Adrenal gland (tissue), 12 donors: ENCODE data around the gene GOLM1. TPM values are rescaled to one million over a fixed set of nuclear protein-coding genes. Genes with fewer than 3 reads are reported as not detected.

ENCODE experiments used
- DNase-seq, 7 donors: peaks; one replicate each; pipeline ENCODE4 v3.0.0-alpha.2; 2019 to 2020
- H3K27ac ChIP-seq, 5 donors: fragments of 200-600 bp; sonication (generic) in 4 of 5; 1 replicate in 3 of 5; 2 replicates in 2 of 5; pipeline versions ENCODE4 v1.5.1 to v1.8.0; 2016 to 2020; ENCODE audit warnings: mild to moderate bottlenecking in 1 of 5
- H3K27me3 ChIP-seq: fragments of 200-600 bp; 2 replicates; pipeline ENCODE4 v1.8.0; 2021
- H3K36me3 ChIP-seq, 2 donors: fragments of 200-600 bp; replicated peaks in 1 of 2; 1 replicate in 1 of 2; 2 replicates in 1 of 2; pipeline versions ENCODE4 v1.5.1 to v1.8.0; 2018 to 2022
- H3K4me1 ChIP-seq, 2 donors: fragments of 200-600 bp; replicated peaks in 1 of 2; 1 replicate in 1 of 2; 2 replicates in 1 of 2; pipeline versions ENCODE4 v1.5.1 to v1.8.0; 2018 to 2021
- H3K4me3 ChIP-seq, 4 donors: fragments of 200-600 bp; sonication (generic) in 3 of 4; one replicate each; pipeline ENCODE4 v1.5.1; 2016 to 2018
- H3K9me3 ChIP-seq, 3 donors: fragments of 200-600 bp; sonication (generic) in 1 of 3; replicated peaks in 1 of 3; 1 replicate in 2 of 3; 2 replicates in 1 of 3; pipeline versions ENCODE4 v1.5.1 to v1.8.0; 2016 to 2021
- POLR2A ChIP-seq, 2 donors: fragments of 450-650 bp; IDR thresholded peaks; one replicate each; pipeline ENCODE4 v1.6.1; 2017; ENCODE audit warnings: antibody characterized with exemption in 2 of 2, mild to moderate bottlenecking in 2 of 2, moderate library complexity in 1 of 2
- WGBS, 4 donors: extraction: QIAGEN DNeasy Blood & Tissue Kit in 2 of 4; methylation state at CpG; one replicate each; pipeline versions ENCODE4 v1.1.5 to v1.1.7; 2013 to 2017; 5-methylcytosine and 5-hydroxymethylcytosine counted together
- intact Hi-C, 2 donors: fragments of 100-400 bp; cut with DNase I; formaldehyde crosslinking; loops; one replicate each; pipeline versions ENCODE4 v1.14.1 to v1.15.0; 2022 to 2023
- polyA plus RNA-seq, 3 donors: library from polyadenylated mRNA; stranded (reverse); fragments of 200-250 nt in 2 of 3; fragments of 350-450 nt in 1 of 3; fragmentation: Illumina TruSeq in 1 of 3; extraction: RNeasy Lipid Tissue Mini Kit (QIAGEN cat#74804) in 1 of 3; gene quantifications; one replicate each; pipeline ENCODE4 v1.2.3, GENCODE V29; 2013 to 2014
- total RNA-seq, 9 donors: library from RNA; depleted of rRNA in 4 of 9; stranded (reverse); fragments of >200 nt in 4 of 9; fragments of 120-200 nt in 1 of 9; fragmentation: NEBNext Ultra II Directional in 1 of 9; extraction: Animal tissue kit (Norgen Biotek cat#: 25700) in 1 of 9; gene quantifications; one replicate each; pipeline versions ENCODE4 v1.1.0 to v1.2.4, GENCODE V29; 2013 to 2023
- TF ChIP-seq, protein P1 (sequence below), 6 experiments: fragments of 450-650 bp in 4 of 6; fragments of 200-600 bp in 2 of 6; sonication (generic) in 1 of 6; IDR thresholded peaks; 1 replicate in 5 of 6; 2 replicates in 1 of 6; pipeline versions ENCODE4 v1.5.1 to v1.8.0; 2016 to 2021; ENCODE audit warnings: antibody characterized with exemption in 6 of 6, mild to moderate bottlenecking in 2 of 6, moderate library complexity in 1 of 6
- donor health status: healthy with polysubstance abuse.
- donor health status: Bipolar disorder and iron deficiency.
- donor health status: DM: yes; HTN: yes; CAD: no.
- donor health status: DM: no; HTN: no; CAD: no.
- donor health status: DM: no; HTN: no; CAD: no.
- donor health status: DM: yes; HTN: yes; CAD: no.

GOLM1 gene
- total and polyA plus RNA-seq, 12 donors, result 84.6 to 745 (median 186) TPM

DNA sequence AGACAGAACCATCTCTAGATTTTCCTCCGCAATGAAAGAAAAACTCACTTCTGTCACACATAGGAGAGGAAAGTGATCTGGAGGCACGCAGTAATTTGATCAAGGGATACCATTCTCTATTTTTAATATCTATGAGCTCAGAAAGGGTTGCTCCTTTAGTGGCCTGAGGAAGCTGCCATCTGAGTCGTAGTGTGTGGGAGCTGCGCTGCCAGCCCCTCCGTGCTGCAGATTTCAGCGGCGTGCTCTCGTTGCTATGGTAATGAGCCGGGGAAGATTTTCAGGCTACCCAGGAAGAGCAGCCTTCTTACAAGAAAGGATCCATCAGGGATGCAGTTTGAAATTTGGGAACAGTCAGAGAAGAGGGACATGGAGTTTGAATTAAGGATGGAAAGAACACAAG lies 17.1 kb upstream of the GOLM1 start:
- 67 to 83% (median 73%) methylated on average over 9 of the region's 9 CpGs for WGBS, 4 donors

DNA sequence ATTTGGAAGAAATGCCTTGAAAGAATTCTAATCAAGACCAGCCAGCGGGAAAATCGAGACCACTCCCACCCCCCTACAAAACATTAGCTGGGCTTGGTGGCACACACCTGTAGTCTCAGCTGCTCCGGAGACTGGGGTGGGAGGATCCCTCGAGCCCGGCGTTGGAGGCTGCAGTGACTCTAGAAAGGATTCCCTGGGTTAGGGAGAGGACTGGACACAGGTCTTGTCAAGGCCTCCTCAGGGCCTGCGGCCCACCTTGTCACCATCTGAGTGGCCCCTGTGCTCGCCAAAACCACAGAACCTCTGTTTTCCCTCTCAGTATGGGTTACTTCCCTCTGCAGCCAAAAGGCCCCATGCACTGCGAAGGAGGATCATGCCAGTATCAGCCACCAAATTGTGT lies 16.5 kb upstream of the GOLM1 start:
- Histone ChIP-seq H3K4me1 (no peaks in the 10 kb centered on the region), H3K27ac (no peak overlapping the region), H3K4me3 (no peak overlapping the region), H3K36me3 (no peaks in the 10 kb centered on the region), H3K27me3 (no peaks in the 10 kb centered on the region), H3K9me3 (no peaks in the 10 kb centered on the region)
- intact Hi-C loops, result no loop called here
- WGBS, 4 donors, result 86 to 90% (median 89%) methylated on average over 8 to 9 of the region's 9 CpGs
- DNase-seq, result no peak
- TF ChIP-seq, protein P1, sequence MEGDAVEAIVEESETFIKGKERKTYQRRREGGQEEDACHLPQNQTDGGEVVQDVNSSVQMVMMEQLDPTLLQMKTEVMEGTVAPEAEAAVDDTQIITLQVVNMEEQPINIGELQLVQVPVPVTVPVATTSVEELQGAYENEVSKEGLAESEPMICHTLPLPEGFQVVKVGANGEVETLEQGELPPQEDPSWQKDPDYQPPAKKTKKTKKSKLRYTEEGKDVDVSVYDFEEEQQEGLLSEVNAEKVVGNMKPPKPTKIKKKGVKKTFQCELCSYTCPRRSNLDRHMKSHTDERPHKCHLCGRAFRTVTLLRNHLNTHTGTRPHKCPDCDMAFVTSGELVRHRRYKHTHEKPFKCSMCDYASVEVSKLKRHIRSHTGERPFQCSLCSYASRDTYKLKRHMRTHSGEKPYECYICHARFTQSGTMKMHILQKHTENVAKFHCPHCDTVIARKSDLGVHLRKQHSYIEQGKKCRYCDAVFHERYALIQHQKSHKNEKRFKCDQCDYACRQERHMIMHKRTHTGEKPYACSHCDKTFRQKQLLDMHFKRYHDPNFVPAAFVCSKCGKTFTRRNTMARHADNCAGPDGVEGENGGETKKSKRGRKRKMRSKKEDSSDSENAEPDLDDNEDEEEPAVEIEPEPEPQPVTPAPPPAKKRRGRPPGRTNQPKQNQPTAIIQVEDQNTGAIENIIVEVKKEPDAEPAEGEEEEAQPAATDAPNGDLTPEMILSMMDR (IDR thresholded peaks at IDR 0.05), result no peak

More for the DNA sequence above, 17.1 kb upstream of the GOLM1 start:
- TF ChIP-seq POLR2A (IDR thresholded peaks at IDR 0.05), result no peak
- TF ChIP-seq, protein P1 (IDR thresholded peaks at IDR 0.05), result no peak
- Histone ChIP-seq H3K36me3 (no peaks in the 10 kb centered on the region), H3K27me3 (no peaks in the 10 kb centered on the region), H3K9me3 (no peaks in the 10 kb centered on the region), H3K4me3 (no peak overlapping the region), H3K4me1 (no peaks in the 10 kb centered on the region), H3K27ac (no peak overlapping the region)
- no peak for DNase-seq
- intact Hi-C loops, result no loop called here

DNA sequence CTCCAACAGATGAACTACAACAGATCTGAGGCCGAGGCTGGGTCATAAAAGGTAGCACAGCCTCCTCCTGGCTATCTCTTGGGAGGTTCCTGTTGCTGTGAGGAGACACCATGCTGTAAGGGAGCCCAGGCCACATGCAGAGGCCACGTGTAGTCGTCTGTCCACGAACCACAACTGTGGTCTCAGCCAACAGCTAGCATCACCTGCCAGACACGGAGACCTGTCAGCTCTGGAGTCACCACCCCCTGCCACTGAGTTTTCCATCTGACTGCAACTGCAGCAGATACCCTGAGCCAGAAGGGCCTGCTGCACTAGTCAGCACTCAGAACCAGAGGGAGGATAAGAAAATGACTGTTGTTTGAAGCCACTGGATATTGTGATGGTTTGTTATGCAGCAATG lies 12.7 kb upstream of the GOLM1 start:
- no peaks in the 10 kb centered on the region for H3K36me3 ChIP-seq
- H3K4me1 ChIP-seq, result no peaks in the 10 kb centered on the region
- H3K4me3 ChIP-seq, result no peak overlapping the region
- WGBS, 4 donors, result 89 to 94% (median 93%) methylated on average over 4 to 5 of the region's 5 CpGs; no CpG with 5 or more reads in 1 of the 4 donors
- TF ChIP-seq POLR2A (IDR thresholded peaks at IDR 0.05), result no peak
- TF ChIP-seq, protein P1 (IDR thresholded peaks at IDR 0.05), result no peak
- no peak overlapping the region for H3K27ac ChIP-seq
- H3K9me3 ChIP-seq, result no peaks in the 10 kb centered on the region
- intact Hi-C loops, result no loop called here
- no peaks in the 10 kb centered on the region for H3K27me3 ChIP-seq
- DNase-seq, result no peak

DNA sequence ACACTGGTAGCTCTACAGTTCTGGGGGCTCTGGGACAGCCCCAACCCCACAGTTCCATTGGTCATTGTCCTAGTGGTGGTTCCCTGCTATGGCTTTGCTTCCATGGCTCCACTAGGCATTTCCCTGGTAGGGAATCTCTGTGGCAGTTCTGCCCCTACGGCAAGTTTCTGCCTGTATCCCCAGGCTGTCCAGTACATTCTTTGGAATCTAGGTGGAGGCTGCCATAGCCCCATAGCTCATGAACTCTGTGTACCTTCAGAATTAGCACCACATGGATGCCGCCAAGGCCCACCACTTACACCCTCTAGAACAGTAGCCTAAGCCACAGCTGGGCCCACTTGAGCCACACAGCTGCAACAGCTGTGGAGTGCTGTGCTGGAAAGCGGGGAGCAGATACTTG lies 3.3 kb upstream of the GOLM1 start:
- Histone ChIP-seq H3K36me3 (no peaks in the 10 kb centered on the region), H3K27ac (no peak overlapping the region), H3K4me3 (no peak overlapping the region), H3K9me3 (no peaks in the 10 kb centered on the region), H3K4me1 (peaks cover 0 to 10% of the 10 kb centered on the region in 2 donors), H3K27me3 (no peaks in the 10 kb centered on the region)
- DNase-seq, result no peak
- WGBS, 4 donors, result 96 to 100% (median 98%) methylated on average over 1 to 3 of the region's 3 CpGs
- TF ChIP-seq POLR2A (IDR thresholded peaks at IDR 0.05), result no peak
- TF ChIP-seq, protein P1 (IDR thresholded peaks at IDR 0.05), result no peak
- intact Hi-C loops, result no loop called here
